GM19438 (cell line): ENCODE data around the gene ISCA1.
A peak's percentile ranks its signal among the peaks of the same experiment; 100 is the strongest.
"Not testable (repeated sequence)": the region's sequence is repeated elsewhere in the genome, so short reads cannot be mapped to it uniquely, and the experiment has no call there.

Experiments
- ATAC-seq: cut with Tn5 transposase; IDR thresholded peaks from one replicate; pipeline ENCODE4 v1.9.1; 2021; ENCODE audit warnings: low read depth; ENCODE audit not compliant: unreplicated experiment

ISCA1 gene

GRCh38 chr9:86282077-86282978 is at the start of gene ISCA1:
TSS of gene ISCA1 (minus strand) at chr9:86282538. CDS start at chr9:86282458, 80 bp downstream.
- ATAC-seq: peak; percentile 87

DNA sequence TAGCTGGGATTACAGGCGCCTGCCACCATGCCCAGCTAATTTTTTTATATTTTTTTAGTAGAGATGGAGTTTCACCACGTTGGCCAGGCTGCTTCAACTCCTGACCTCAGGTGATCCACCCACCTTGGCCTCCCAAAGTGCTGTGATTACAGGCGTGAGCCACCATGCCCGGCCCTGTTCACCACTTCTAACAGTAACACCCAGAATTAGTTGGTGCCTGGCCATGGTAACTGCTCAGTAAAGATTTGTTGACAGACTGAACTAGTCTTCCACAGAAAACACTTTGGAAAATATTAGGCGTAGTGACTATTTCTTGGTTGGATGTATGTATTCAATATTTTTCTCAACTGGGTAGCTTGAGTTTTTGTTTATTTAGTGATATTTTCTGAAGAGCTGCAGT is 47.8 kb upstream of the ISCA1 start:
- ATAC-seq: no peak

- no peak for ATAC-seq
Measured at GRCh38 chr9:86329649-86330048, 47.3 kb upstream of the ISCA1 start.

- no peak for ATAC-seq
Measured at GRCh38 chr9:86328156-86328555, 45.8 kb upstream of the ISCA1 start.

DNA sequence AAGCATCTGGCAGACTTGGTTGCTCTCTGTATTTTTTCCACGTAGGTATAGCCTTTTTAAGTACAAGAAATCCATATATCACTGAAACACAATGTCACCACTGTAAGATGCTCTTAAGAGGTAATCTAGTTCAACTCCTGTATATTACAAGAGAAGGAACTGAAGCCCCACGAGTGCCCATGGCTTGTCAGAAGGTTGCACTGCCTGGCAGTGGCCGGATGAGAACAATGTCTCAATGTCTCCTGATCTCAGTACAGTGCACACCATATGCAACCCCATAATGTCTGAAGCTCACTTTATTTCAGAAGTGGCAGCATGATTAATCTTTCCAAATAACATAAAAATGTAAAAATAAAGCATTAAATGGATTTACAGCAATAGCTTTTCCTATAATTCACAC is 44.2 kb upstream of the ISCA1 start:
- ATAC-seq: no peak

DNA sequence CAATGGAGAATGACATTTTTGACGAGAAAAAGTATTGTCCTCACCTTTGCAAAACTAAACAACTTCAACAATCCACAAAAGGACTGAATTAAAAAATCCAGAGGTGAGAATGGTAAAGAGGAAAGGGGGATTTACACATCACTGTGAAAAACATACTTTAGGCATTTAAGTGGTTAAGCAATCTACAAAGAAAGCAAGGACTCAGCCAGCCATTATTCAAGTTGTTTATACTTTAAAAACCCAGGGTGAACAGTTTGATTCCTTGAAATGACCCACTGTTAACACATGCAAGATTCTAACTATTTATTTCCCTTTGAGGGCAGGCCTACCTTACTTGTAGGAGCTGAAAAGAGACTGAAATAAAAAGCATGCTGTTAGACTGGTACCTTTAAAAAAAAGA is 42.6 kb upstream of the ISCA1 start:
- ATAC-seq: no peak

- ATAC-seq: no peak
Measured at GRCh38 chr9:86324308-86324707, 42.0 kb upstream of the ISCA1 start.

DNA sequence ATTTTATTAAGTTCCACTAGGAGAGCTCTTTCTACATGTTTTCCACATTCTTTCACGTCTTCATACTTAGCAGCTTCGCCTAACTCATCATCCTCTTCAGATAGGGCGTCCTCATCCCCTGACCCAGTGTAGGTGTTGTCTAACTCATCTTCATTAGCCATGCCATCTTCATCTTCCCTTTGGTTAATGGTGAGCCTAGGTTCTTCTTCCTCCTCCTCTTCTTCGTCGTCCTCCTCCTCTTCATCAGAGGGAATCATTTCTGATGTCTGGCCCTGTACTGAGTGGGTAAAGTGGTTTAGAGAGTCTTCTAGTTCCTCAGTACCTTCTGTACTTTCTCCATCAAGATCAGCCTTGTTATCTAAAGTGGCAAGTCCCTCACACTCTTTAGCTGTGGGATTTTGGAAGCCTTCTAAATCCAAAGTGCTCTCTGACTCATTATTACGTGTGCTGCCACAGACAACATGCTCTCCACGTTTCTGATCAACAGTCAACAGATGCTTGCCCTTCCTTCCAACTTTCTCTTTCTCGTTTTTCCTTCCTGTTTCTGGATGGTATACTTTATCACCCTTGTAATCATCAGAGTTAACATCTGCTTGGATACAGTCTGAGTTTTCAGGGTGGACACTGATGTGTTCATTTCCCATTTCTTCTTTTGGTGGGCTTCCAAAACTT is 40.8 kb upstream of the ISCA1 start:
- ATAC-seq: no peak

DNA sequence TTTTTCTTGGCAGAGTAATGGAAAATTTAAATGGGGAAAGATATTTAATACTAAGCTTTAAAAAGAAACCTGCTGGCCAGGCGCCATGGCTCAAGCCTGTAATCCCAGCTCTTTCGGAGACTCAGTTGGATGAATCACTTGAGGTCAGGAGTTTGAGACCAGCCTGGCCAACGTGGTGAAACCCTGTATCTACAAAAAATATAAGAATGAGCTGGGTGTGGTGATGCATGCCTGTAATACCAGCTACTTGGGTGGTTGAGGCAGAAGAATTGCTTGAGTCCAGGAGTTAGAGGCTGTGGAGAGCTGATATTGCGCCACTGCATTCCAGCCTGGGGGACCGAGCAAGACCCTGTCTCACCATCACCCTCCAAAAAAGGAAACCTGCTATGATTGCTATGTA is 39.0 kb upstream of the ISCA1 start:
- ATAC-seq: no peak

- ATAC-seq: no peak
Measured at GRCh38 chr9:86318187-86318586, 35.8 kb upstream of the ISCA1 start.

GRCh38 chr9:86315078-86315477 is 32.7 kb upstream of the ISCA1 start:
- ATAC-seq: no peak

DNA sequence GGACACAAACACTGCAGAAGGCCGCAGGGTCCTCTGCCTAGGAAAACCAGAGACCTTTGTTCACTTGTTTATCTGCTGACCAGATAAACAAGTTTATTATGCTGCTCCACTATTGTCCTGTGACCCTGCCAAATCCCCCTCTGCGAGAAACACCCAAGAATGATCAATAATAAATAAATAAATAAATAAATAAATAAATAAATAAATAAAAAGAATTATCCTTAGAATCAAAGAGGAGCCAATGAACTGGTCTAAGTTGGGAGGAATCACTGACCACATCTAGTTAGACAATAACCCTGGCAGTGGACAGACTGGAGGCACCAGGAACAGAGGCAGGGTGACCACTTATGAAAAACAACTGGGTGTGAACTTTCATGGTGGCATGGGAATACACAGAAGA is 30.6 kb upstream of the ISCA1 start:
- ATAC-seq: not testable (repeated sequence)

- ATAC-seq: no peak
Measured at GRCh38 chr9:86308687-86309086, 26.3 kb upstream of the ISCA1 start.

DNA sequence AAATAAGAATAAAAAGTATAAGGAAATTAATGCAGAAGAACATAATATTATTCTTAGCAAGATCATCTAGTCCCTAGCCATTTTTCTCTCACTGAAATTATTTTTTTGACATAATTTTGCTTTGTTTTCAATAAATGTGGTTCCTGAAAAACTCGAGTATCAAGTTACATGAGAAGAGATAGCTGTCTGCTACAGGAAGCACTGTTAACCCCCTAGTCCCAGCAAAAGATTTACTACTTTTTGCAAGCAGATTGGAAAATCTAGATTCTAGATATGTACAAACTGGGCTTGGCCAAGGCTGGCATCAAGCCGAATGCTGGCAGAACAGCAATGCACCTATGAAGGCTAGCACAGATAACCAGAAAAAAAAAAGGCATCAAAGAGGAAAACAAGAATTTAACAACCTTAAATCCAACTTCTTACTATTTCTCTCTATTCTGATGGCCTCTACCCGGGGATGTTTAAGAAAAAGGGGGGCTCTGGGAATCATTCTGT is 21.9 kb upstream of the ISCA1 start:
- ATAC-seq: no peak

- ATAC-seq: no peak
Measured at GRCh38 chr9:86303316-86303975, 21.1 kb upstream of the ISCA1 start.

- no peak for ATAC-seq
Measured at GRCh38 chr9:86301686-86302085, 19.3 kb upstream of the ISCA1 start.

GRCh38 chr9:86300701-86301100 is 18.4 kb upstream of the ISCA1 start:
- ATAC-seq: no peak

GRCh38 chr9:86298873-86299272 is 16.5 kb upstream of the ISCA1 start:
- no peak for ATAC-seq

- ATAC-seq: not testable (repeated sequence)
Measured at GRCh38 chr9:86290341-86290740, 8.0 kb upstream of the ISCA1 start.

DNA sequence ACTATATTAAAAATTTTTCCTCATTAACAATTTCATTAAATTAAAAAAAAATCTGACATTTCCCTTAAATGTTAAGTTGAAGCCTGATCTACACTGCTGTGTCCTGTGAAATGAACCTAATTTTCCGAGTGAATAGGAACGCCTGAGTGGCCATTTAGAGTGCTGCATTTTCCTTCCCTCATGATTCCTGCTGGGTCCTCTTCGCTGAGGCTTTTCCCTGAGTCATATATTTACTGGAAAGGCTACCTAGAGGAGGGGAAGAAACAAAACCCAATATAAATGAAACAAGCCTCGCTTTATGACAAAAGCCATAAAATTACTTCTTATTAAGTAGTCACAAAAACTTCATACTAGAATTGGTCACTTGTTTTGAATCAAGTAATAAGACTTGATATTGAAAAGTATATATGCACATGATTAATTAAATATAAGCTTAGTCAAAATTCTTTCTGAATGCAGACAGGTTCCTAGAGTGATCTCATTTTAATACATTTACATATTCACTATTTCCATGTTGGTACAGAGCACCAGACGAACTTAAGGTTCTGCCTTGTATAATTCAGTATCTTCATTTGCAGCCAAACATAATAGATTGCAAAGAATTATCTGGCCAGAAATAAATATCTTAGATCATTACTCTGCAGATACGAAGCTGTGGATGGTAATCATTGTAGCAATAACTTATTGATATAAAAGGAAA is 6.3 kb upstream of the ISCA1 start:
- ATAC-seq: no peak

DNA sequence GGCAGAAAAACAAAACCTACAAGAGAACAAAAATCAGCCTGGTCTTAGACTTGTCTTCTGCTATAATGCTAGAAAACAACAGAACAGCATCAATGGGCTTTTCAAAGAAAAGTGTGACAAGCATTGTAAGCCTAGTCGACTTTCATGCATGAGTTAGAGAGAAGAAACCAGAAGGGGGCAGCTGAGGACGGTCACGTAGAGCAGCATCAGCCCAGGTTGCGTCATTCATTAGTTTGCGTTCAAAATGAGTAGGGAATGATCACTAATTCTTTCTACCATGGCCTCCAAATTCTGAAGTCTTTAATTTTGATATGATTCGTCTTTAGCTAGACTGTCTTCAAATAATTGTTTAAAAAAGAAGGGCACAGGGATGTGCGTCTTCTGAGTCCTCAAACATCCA is 4.7 kb upstream of the ISCA1 start:
- ATAC-seq: no peak
